IMR-90 (cell line): ENCODE data around the gene ROCK1. TPM values are rescaled to one million over a fixed set of nuclear protein-coding genes. Genes with fewer than 3 reads are reported as not detected.

Experiments
- ATAC-seq: fragments of 200-7000 bp; cut with Tn5 transposase; 2 replicates; pipeline ENCODE4 v1.9.1; 2020; ENCODE audit warnings: low read depth, mild to moderate bottlenecking, moderate library complexity
- BruUV-seq: library from RNA; stranded (reverse); fragments of 400-500 nt; replicated peaks from 2 replicates; lab custom pipeline; 2021; lab: Mats Ljungman, UMichigan
- CTCF ChIA-PET: fragments of 300-600 bp; formaldehyde crosslinking; extraction: SDS; loops from one replicate; lab custom pipeline; 2021; ENCODE audit warnings: antibody characterized with exemption; lab: Yijun Ruan, JAX
- POLR2A ChIA-PET: fragments of 300-600 bp; sonication (Branson Sonifier 250); formaldehyde crosslinking; loops from one replicate; lab custom pipeline; 2022; ENCODE audit warnings: antibody characterized with exemption; ENCODE audit not compliant: unreplicated experiment; lab: Charles Lee
- DNase-seq: peaks from one replicate; pipeline ENCODE4 v3.0.0; 2013
- H2AFZ ChIP-seq: replicated peaks from 2 replicates; pipeline ENCODE3; 2013; ENCODE audit warnings: low read length, mild to moderate bottlenecking; ENCODE audit not compliant: poor library complexity
- H2AK5ac ChIP-seq: 2 replicates; pipeline ENCODE4 v1.6.1; 2013; ENCODE audit warnings: low read depth, low read length, inconsistent platforms
- H2AK9ac ChIP-seq: replicated peaks from 2 replicates; pipeline ENCODE3; 2013; ENCODE audit warnings: mild to moderate bottlenecking, low read depth, low read length, moderate library complexity; ENCODE audit not compliant: poor library complexity
- H2BK120ac ChIP-seq: 2 replicates; pipeline ENCODE4 v1.6.1; 2013; ENCODE audit warnings: low read depth, low read length, inconsistent platforms
- H2BK15ac ChIP-seq: 3 replicates; pipeline ENCODE4 v1.6.1; 2013; ENCODE audit warnings: low read depth, low read length, inconsistent platforms
- H2BK20ac ChIP-seq: 2 replicates; pipeline ENCODE4 v1.6.1; 2013; ENCODE audit warnings: low read depth, mild to moderate bottlenecking, inconsistent platforms, low read length, moderate library complexity
- H2BK5ac ChIP-seq: 2 replicates; pipeline ENCODE4 v1.6.1; 2013; ENCODE audit warnings: mild to moderate bottlenecking, low read depth, low read length, inconsistent platforms; ENCODE audit not compliant: poor library complexity, severe bottlenecking
- H3K14ac ChIP-seq: replicated peaks from 2 replicates; pipeline ENCODE4 v1.6.1; 2013; ENCODE audit warnings: low read depth, low read length, inconsistent platforms
- H3K18ac ChIP-seq: 2 replicates; pipeline ENCODE4 v1.6.1; 2013; ENCODE audit warnings: low read depth, low read length, control low read depth
- H3K23ac ChIP-seq: 2 replicates; pipeline ENCODE4 v1.6.1; 2013; ENCODE audit warnings: low read depth, low read length, inconsistent platforms
- H3K27ac ChIP-seq: 2 replicates; pipeline ENCODE4 v1.5.1; 2013; ENCODE audit warnings: mild to moderate bottlenecking, control low read depth, low read length; ENCODE audit not compliant: insufficient read depth
- H3K27me3 ChIP-seq: 2 replicates; pipeline ENCODE4 v1.6.1; 2013; ENCODE audit warnings: low read length; ENCODE audit not compliant: control insufficient read depth, insufficient read depth
- H3K36me3 ChIP-seq: 2 replicates; pipeline ENCODE4 v1.6.1; 2013; ENCODE audit warnings: low read length, mixed read lengths; ENCODE audit not compliant: control insufficient read depth, insufficient read depth
- H3K4ac ChIP-seq: 2 replicates; pipeline ENCODE4 v1.6.1; 2013; ENCODE audit warnings: low read depth, low read length, inconsistent platforms
- H3K4me1 ChIP-seq: 2 replicates; pipeline ENCODE4 v1.6.1; 2013; ENCODE audit warnings: low read length, mixed read lengths; ENCODE audit not compliant: control insufficient read depth, insufficient read depth
- H3K4me2 ChIP-seq: 2 replicates; pipeline ENCODE4 v1.6.1; 2013; ENCODE audit warnings: low read depth, mild to moderate bottlenecking, control low read depth, low read length, moderate library complexity
- H3K4me3 ChIP-seq: 2 replicates; pipeline ENCODE4 v1.5.1; 2013; ENCODE audit warnings: low read depth, mild to moderate bottlenecking, control low read depth, low read length, moderate library complexity; ENCODE audit not compliant: insufficient read depth
- H3K56ac ChIP-seq: 2 replicates; pipeline ENCODE4 v1.6.1; 2013; ENCODE audit warnings: low read length, inconsistent platforms; ENCODE audit not compliant: insufficient read depth; ENCODE audit errors: extremely low read depth
- H3K79me1 ChIP-seq, 2 experiments: 2 replicates each; pipeline ENCODE4 v1.6.1; 2013; ENCODE audit warnings: low read length in 2 of 2, inconsistent platforms in 1 of 2, low read depth in 1 of 2
- H3K9ac ChIP-seq: 2 replicates; pipeline ENCODE4 v1.6.1; 2013; ENCODE audit warnings: low read depth, low read length, control low read depth
- H3K9me1 ChIP-seq: 2 replicates; pipeline ENCODE4 v1.6.1; 2013; ENCODE audit warnings: low read length, inconsistent platforms; ENCODE audit not compliant: insufficient read depth
- H3K9me3 ChIP-seq: 2 replicates; pipeline ENCODE4 v1.6.1; 2013; ENCODE audit warnings: low read length; ENCODE audit not compliant: control insufficient read depth, insufficient read depth
- H4K20me1 ChIP-seq: 2 replicates; pipeline ENCODE4 v1.6.1; 2013; ENCODE audit warnings: low read length, inconsistent platforms; ENCODE audit not compliant: insufficient read depth
- H4K5ac ChIP-seq: 2 replicates; pipeline ENCODE4 v1.6.1; 2013; ENCODE audit warnings: mild to moderate bottlenecking, low read depth, low read length, control low read depth
- H4K8ac ChIP-seq, 2 experiments: 2 replicates each; pipeline ENCODE4 v1.6.1; 2013; ENCODE audit warnings: low read depth in 2 of 2, low read length in 2 of 2, control low read depth in 1 of 2, inconsistent platforms in 1 of 2
- H4K91ac ChIP-seq: 2 replicates; pipeline ENCODE4 v1.6.1; 2013; ENCODE audit warnings: low read depth, low read length, inconsistent platforms; ENCODE audit not compliant: insufficient read depth
- BHLHE40 ChIP-seq: fragments of 150-350 bp; IDR thresholded peaks from 2 replicates; pipeline ENCODE4 v1.6.1; 2016; ENCODE audit warnings: mild to moderate bottlenecking, low read depth, low read length
- CHD1 ChIP-seq: IDR thresholded peaks from 2 replicates; pipeline ENCODE4 v1.6.1; 2012; ENCODE audit warnings: low read depth, low read length, improper control_type of control experiment
- MAZ ChIP-seq: IDR thresholded peaks from 2 replicates; pipeline ENCODE4 v1.6.1; 2012; ENCODE audit warnings: low read depth, mild to moderate bottlenecking, low read length, improper control_type of control experiment, moderate library complexity, borderline replicate concordance
- MXI1 ChIP-seq: IDR thresholded peaks from 2 replicates; pipeline ENCODE4 v1.6.1; 2012; ENCODE audit warnings: low read depth, mild to moderate bottlenecking, low read length, moderate library complexity, borderline replicate concordance
- NFE2L2 ChIP-seq: fragments of 150-350 bp; IDR thresholded peaks from 2 replicates; pipeline ENCODE4 v1.6.1; 2016; ENCODE audit warnings: low read depth, mild to moderate bottlenecking, low read length
- RAD21 ChIP-seq: IDR thresholded peaks from 2 replicates; pipeline ENCODE4 v1.6.1; 2012; ENCODE audit warnings: low read length, improper control_type of control experiment
- WGBS, 2 experiments: methylation state at CpG; one replicate each; pipeline versions ENCODE4 v1.1.5 to v1.1.7; 2013; ENCODE audit warnings: missing lambda C conversion rate in 2 of 2; ENCODE audit not compliant: insufficient read length in 1 of 2; ENCODE audit errors: extremely low coverage in 2 of 2; 5-methylcytosine and 5-hydroxymethylcytosine counted together
- dilution Hi-C: fragments of 300-500 bp; cut with HindIII; formaldehyde crosslinking; loops from one replicate; pipeline ENCODE4 v1.14.3; 2018; ENCODE audit warnings: low sequenced_read_pairs; ENCODE audit not compliant: unreplicated experiment
- in situ Hi-C: fragments of 300-500 bp; cut with MboI; formaldehyde crosslinking; loops from 3 replicates; pipeline ENCODE4 v1.14.3; 2019; ENCODE audit warnings: low sequenced_read_pairs, inconsistent platforms, mixed read lengths
- intact Hi-C: fragments of 100-400 bp; cut with micrococcal nuclease; formaldehyde crosslinking; loops from 2 replicates; pipeline ENCODE4 v1.10.0; 2022
- polyA plus RNA-seq, 3 experiments: library from polyadenylated mRNA; depleted of rRNA; stranded (reverse); fragments of >200 nt; gene quantifications; 2 replicates each; pipeline ENCODE4 v1.2.3, GENCODE V29; 2012; ENCODE audit warnings: low replicate concordance in 1 of 3
- total RNA-seq: library from RNA; depleted of rRNA; stranded (reverse); fragments of >200 nt; gene quantifications from 2 replicates; pipeline ENCODE4 v1.2.3, GENCODE V29; 2012

Gene ROCK1
- total and polyA plus RNA-seq, 2 of the 4 experiments (the other 2 are of a cell fraction): 9.9 to 17.0 TPM

- no TSS peak for BruUV-seq
- intact Hi-C loops: loop anchor here (5.0 kb wide), 1 partner anchor 694 kb away; no protein-coding TSS in a partner anchor
Measured at GRCh38 chr18:21063011-21063410, 48.6 kb downstream of the ROCK1 start.

More at GRCh38 chr18:21063011-21063410, 48.6 kb downstream of the ROCK1 start:
- Histone ChIP-seq H3K79me1 (peaks cover 28 to 57% of the 10 kb centered on the region in 2 experiments), H3K9ac (no peak overlapping the region), H3K4ac (no peak overlapping the region), H3K36me3 (no peaks in the 10 kb centered on the region), H4K91ac (no peak overlapping the region), H3K27me3 (no peaks in the 10 kb centered on the region), H3K18ac (no peak overlapping the region), H2BK120ac (no peak overlapping the region), H3K27ac (no peak overlapping the region), H3K9me1 (no peaks in the 10 kb centered on the region), H2AK9ac (no peak overlapping the region), H2AK5ac (no peak overlapping the region), H3K23ac (no peak overlapping the region), H2BK15ac (no peak overlapping the region), H3K4me1 (peaks cover 3% of the 10 kb centered on the region; the same call in 1 of the 2 replicates), H3K14ac (no peak overlapping the region), H4K5ac (no peak overlapping the region), H2BK20ac (no peak overlapping the region), H4K8ac (no peak overlapping the region), H3K56ac (no peak overlapping the region), H2BK5ac (no peak overlapping the region), H3K4me2 (no peak overlapping the region), H3K4me3 (no peak overlapping the region), H3K9me3 (no peaks in the 10 kb centered on the region), H2AFZ (no peak overlapping the region), H4K20me1 (peaks cover 7% of the 10 kb centered on the region; the same call in 1 of the 2 replicates)
- POLR2A ChIA-PET: no interaction called here
- no peak for ATAC-seq
- DNase-seq: no peak
- dilution Hi-C loops: no loop called here
- WGBS, 2 experiments: no CpG with 5 or more reads among the region's 1 CpG
- CTCF ChIA-PET: no interaction called here
- TF ChIP-seq NFE2L2 (no peak), CHD1 (no peak), BHLHE40 (no peak), MAZ (no peak), MXI1 (no peak), RAD21 (no peak)
- in situ Hi-C loops: no loop called here
